ENCODE measurements around the gene PRKG1. TPM values are rescaled to one million over a fixed set of nuclear protein-coding genes. Genes with fewer than 3 reads are reported as not detected.

The PRKG1 gene
- total RNA-seq, 1 experiment from 2014 or later = 0.21 TPM

- peaks cover 5% of the 10 kb centered on the region for H3K4me1 Mint-ChIP-seq (ENCODE audit: low read depth, unreplicated experiment)
- intact Hi-C loops (cut with micrococcal nuclease; ENCODE audit: unreplicated experiment) = no loop called here
- DNase-seq = no peak
- H3K4me3 Mint-ChIP-seq (ENCODE audit: low read depth, unreplicated experiment) = no peak overlapping the region
- no peaks in the 10 kb centered on the region for H3K9me3 Mint-ChIP-seq (ENCODE audit: low read depth, unreplicated experiment)
- H3K27ac Mint-ChIP-seq (ENCODE audit: unreplicated experiment) = no peak overlapping the region
- BruUV-seq (replicated peaks) = no TSS peak
- H3K36me3 Mint-ChIP-seq (ENCODE audit: insufficient read depth, unreplicated experiment) = no peaks in the 10 kb centered on the region
- TF ChIP-seq CTCF (IDR thresholded peaks at IDR 0.05; ENCODE audit: unreplicated experiment) = no peak
- H3K27me3 Mint-ChIP-seq (ENCODE audit: unreplicated experiment) = no peaks in the 10 kb centered on the region
- CTCF ChIA-PET = no interaction called here
Observed at GRCh38 chr10:52347327-52347667, 1273.0 kb downstream of the PRKG1 start.

Small RNA genes lying within 50 kb of the gene (microRNA-seq; reads per million reads assigned to microRNA genes)
- not detected for gene MIR605

Other genes starting within 250 kb of the PRKG1 start
- gene A1CF, start 188.9 kb upstream of the PRKG1 start, total RNA-seq (2022) = 0.69 TPM in 1 of 2 replicates, not detected in the other